HG02678 (cell line): ENCODE measurements around the gene CILP2.

Experiments
- ATAC-seq: cut with Tn5 transposase; IDR thresholded peaks from one replicate; pipeline ENCODE4 v1.9.1; 2021; ENCODE audit warnings: mild to moderate bottlenecking, moderate library complexity; ENCODE audit not compliant: unreplicated experiment

Gene CILP2, protein sequence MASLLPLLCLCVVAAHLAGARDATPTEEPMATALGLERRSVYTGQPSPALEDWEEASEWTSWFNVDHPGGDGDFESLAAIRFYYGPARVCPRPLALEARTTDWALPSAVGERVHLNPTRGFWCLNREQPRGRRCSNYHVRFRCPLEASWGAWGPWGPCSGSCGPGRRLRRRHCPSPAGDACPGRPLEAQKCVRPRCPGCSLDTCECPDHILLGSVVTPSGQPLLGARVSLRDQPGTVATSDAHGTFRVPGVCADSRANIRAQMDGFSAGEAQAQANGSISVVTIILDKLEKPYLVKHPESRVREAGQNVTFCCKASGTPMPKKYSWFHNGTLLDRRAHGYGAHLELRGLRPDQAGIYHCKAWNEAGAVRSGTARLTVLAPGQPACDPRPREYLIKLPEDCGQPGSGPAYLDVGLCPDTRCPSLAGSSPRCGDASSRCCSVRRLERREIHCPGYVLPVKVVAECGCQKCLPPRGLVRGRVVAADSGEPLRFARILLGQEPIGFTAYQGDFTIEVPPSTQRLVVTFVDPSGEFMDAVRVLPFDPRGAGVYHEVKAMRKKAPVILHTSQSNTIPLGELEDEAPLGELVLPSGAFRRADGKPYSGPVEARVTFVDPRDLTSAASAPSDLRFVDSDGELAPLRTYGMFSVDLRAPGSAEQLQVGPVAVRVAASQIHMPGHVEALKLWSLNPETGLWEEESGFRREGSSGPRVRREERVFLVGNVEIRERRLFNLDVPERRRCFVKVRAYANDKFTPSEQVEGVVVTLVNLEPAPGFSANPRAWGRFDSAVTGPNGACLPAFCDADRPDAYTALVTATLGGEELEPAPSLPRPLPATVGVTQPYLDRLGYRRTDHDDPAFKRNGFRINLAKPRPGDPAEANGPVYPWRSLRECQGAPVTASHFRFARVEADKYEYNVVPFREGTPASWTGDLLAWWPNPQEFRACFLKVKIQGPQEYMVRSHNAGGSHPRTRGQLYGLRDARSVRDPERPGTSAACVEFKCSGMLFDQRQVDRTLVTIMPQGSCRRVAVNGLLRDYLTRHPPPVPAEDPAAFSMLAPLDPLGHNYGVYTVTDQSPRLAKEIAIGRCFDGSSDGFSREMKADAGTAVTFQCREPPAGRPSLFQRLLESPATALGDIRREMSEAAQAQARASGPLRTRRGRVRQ

DNA sequence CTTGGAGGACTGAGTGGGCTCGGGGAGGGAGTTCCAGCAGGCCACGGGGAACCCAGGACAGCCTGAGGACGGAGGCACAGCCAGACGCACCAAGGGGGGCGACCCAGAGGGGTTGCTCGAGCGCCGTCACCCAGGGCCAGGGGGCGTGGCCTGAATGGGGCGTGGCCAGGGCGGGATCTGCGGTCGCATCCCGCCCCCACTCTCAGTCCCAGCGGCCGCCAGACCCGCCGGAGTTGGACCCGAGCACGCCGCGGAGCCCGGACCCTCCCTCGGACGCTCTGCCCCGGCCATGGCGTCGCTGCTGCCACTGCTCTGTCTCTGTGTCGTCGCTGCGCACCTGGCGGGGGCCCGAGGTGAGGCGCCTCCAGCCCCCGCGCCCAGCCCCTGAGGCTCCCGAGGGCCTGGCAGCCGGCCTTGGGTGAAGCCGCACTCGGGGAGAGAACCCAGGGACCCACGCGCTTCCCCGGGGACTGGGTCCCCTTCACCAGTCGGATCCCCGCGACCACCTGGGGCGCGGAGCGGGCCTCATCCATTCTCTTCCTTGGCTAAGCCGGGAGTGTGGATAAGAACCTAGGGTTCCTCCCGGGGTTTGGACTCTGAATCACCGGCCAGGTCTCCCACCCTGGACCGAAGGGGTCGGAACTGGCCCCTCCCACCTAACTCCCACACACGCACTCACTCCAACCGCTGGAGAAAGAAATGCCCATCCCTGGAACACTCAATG is at the start of gene CILP2:
CILP2 (plus strand) TSS at position 205 of the 724 bp plus-strand sequence; CDS start at position 290, 85 bp downstream.
- no peak for ATAC-seq

DNA sequence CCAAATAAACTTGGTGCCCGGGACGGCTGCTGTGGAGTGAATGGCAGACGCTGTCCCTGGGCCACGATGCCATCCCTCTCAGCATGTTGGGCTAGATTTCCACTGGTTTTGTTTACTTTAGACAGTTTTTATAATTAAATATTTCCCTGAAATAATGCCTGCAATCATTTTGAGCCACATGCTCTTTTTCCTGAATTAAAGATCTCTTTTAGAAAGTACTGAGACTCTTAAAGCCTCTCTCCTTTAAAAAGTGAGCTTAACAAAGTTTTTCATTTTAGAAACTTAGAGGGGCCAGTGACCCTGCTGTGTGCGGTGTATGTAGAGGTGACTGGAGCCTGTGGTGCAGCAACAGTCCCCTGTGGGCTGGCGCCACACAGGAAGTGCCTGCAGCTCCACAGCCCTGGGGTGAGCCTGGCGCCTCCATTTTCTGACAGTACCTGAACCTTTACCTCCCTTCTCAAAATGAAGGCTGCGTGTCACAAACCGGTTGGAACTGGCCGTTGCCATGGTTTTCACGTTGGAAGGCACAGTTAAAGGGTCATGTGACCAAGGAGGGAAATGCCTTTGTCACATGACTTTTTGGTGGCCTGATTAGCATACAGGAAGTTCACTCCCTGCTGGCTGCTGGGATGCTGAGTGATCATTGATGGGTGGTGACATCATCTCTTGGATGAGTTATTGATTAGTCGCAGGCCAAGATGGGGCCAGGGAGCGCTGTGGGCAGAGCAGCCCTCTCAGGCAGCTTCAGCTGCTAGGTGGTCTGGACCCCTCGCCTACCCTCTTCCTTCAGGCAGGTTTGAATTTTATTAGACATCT is 49.0 kb upstream of the CILP2 start:
- peak; percentile 59 for ATAC-seq

GRCh38 chr19:19489804-19490204 is 48.3 kb upstream of the CILP2 start:
- no peak for ATAC-seq

- no peak for ATAC-seq
These were observed 47.7 kb upstream of the CILP2 start for GRCh38 chr19:19490214-19490968.

GRCh38 chr19:19491321-19492025 is 46.6 kb upstream of the CILP2 start:
- ATAC-seq: no peak

- no peak for ATAC-seq
These were observed 45.9 kb upstream of the CILP2 start for GRCh38 chr19:19492026-19492610.

- no peak for ATAC-seq
These were observed 44.1 kb upstream of the CILP2 start for GRCh38 chr19:19493841-19494546.

- ATAC-seq: no peak
These were observed 42.2 kb upstream of the CILP2 start for GRCh38 chr19:19495614-19496603.

GRCh38 chr19:19498255-19498991 is 39.6 kb upstream of the CILP2 start:
- ATAC-seq: no peak

DNA sequence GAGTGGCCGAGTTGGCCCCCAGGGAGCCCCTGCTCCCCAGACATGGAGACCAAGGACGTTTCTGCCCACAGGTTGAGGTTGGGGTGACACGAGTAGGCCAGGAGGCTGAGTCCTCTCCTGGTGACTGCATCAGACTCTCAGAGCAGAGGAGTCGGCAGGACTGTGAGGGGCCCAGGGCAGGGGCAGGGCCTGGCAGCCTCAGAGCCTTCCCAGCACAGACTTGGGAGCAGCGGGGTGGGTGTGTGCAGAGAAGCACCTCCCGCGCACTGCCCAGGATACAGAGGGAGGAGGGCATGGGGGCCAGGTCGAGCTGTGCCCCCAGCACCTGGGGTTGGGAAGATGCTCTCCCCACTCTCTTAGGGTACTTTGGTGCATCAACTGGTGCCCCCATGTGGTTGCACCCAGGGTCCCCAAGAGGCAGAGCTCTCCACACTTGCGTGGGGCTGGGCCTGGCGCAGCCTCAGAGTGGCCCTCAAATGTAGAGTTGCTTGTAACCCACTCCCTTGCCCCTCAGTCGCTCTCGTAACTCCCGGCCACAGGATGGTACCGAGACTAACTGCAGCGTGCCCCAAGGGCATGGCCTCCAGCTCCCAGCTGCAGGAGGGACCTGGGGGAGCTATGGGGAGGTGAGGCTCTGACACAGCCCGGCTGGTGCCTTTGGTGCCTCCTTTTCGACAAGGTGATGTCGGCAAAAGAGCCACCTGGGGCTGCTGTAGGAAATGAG is 38.6 kb upstream of the CILP2 start:
- no peak for ATAC-seq

DNA sequence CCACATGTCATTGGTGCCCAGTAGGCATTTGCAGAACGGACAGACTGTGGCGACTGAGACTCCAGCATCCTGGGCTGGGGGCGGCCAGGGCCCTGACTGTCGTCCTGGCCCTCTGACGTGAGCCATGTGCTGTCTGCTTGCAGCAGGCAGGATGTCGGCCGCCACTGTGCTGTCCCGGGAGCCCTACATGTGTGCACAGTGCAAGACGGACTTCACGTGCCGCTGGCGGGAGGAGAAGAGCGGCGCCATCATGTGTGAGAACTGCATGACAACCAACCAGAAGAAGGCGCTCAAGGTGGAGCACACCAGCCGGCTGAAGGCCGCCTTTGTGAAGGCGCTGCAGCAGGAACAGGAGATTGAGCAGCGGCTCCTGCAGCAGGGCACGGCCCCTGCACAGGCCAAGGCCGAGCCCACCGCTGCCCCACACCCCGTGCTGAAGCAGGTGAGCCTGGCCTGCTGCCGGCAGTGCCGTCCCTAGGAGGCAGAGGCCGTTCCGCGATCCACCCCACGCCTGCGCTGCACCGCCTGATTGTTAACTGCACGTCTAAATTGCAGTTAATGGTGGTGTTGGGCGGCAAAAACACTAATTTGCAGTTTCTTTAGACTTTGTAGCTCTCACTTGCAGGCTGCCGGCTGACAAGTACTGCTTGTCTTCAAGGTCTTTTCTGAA is 37.0 kb upstream of the CILP2 start:
- no peak for ATAC-seq

GRCh38 chr19:19501798-19502197 is 36.3 kb upstream of the CILP2 start:
- no peak for ATAC-seq

- no peak for ATAC-seq
These were observed 35.8 kb upstream of the CILP2 start for GRCh38 chr19:19502281-19502680.

DNA sequence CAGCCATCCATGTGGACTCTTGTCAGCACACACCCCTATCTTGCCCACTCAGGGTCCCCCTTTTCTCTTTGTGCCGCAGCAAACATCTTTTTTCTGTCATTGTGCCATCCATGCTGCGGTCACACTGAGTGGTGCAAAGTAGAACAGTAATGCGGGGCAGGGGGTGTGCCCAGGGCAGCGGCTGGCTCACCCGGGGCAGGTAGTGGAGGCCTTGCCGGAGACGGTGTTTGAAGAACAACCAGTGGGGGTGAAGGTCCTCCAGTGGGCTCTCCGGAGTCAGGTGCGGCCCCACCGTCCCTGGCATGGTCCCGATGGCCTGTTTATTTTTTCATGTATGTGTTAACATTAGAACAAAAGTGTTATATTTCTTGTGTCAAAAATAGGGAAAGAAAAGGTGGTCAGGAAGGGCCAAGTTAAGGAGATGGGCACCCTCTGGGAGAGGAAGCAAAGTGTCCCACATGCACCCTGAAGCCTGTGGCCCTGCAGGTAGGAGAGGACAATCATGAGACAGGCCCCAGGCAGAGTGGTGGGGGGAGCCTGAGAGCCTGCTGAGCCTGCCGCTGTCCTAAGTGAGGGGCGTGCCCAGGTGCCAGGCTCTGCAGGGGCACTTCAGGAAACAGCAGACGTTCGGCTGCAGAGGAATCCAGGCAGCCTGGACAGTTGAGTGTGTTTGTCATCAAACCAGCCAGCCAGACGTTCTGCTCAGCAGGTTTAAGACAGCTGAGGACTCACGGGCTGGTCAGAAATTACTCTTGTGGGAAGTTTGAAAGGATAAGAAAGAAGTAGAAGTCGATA is 35.1 kb upstream of the CILP2 start:
- ATAC-seq: no peak
